ENCODE data around the gene PARG. TPM values are rescaled to one million over a fixed set of nuclear protein-coding genes. Genes with fewer than 3 reads are reported as not detected.
A peak's percentile ranks its signal among the peaks of the same experiment; 100 is the strongest.
"Not testable (repeated sequence)": the region's sequence is repeated elsewhere in the genome, so short reads cannot be mapped to it uniquely, and the experiment has no call there.

The PARG gene
- total RNA-seq (10 to 100 TPM; 12.4 to 16.9 TPM), polyA plus RNA-seq (1 to 10 TPM; 4.5 to 5.7 TPM)

GRCh38 chr10:49941447-49942338, at the start of gene PARG, which contains the start of gene TIMM23B:
Gene PARG (minus strand): TSS chr10:49942027. CDS start chr10:49941725, 302 bp downstream.
Gene TIMM23B (plus strand): TSS chr10:49942053. CDS start chr10:49942195, 142 bp downstream.
- not testable (repeated sequence) for H3K36me3 ChIP-seq (ENCODE audit: control insufficient read depth in 4 of 4, insufficient read depth in 3 of 4, low read depth in 1 of 4, low read length in 3 of 4); H3K9me3 ChIP-seq (ENCODE audit: control insufficient read depth in 4 of 4, low read length in 3 of 4); H3K27me3 ChIP-seq (ENCODE audit: control insufficient read depth in 4 of 4, insufficient read depth in 4 of 4, low read length in 3 of 4)
- peak; percentile 79 for DNase-seq (ENCODE audit: low spot score)
- Histone ChIP-seq H3K27ac (ENCODE audit: low read depth in 1 of 2, low read length in 2 of 2) (peak within 1 kb of the TSS; percentile 63 to 73), H3K4me3 (ENCODE audit: low read depth in 1 of 3, low read length in 3 of 3) (peak within 1 kb of the TSS; percentile 79 to 97 (median 91)), H3K9ac (ENCODE audit: low read depth in 1 of 2, low read length in 2 of 2) (peak within 1 kb of the TSS; percentile 90 to 91), H3K4me1 (ENCODE audit: control insufficient read depth in 4 of 4, insufficient read depth in 4 of 4, low read length in 3 of 4) (peaks cover 3 to 21% (median 12%) of the 10 kb centered on the region in 4 donors)
- peak; percentile 89 for TF ChIP-seq MAX (IDR thresholded peaks at IDR 0.05)
- TF ChIP-seq RAD21 (IDR thresholded peaks at IDR 0.05): peak in 1 of 2 donors; percentile 2
- TF ChIP-seq YY1 (IDR thresholded peaks at IDR 0.05): peak; percentile 65
- TF ChIP-seq GABPA (IDR thresholded peaks at IDR 0.05 in 1 of 2, conservative IDR thresholded peaks at IDR 0.05 in 1 of 2): peak; percentile 84 to 97
- TF ChIP-seq ZBTB33 (IDR thresholded peaks at IDR 0.05): peak; percentile 64
- TF ChIP-seq RXRA (IDR thresholded peaks at IDR 0.05): peak in 1 of 2 donors; percentile 13
- peak; percentile 70 for TF ChIP-seq REST (IDR thresholded peaks at IDR 0.05)
- WGBS: under 1% methylated on average over 81 of the region's 81 CpGs

GRCh38 chr10:49988376-49988775, 46.5 kb upstream of the PARG start, which contains the start of gene AGAP6:
Gene AGAP6 (plus strand): TSS chr10:49988406. CDS start chr10:49988716, 310 bp downstream.
- not testable (repeated sequence) for H3K27ac ChIP-seq (ENCODE audit: low read depth in 1 of 2, low read length in 2 of 2); H3K27me3 ChIP-seq (ENCODE audit: control insufficient read depth in 4 of 4, insufficient read depth in 4 of 4, low read length in 3 of 4); H3K36me3 ChIP-seq (ENCODE audit: control insufficient read depth in 4 of 4, insufficient read depth in 3 of 4, low read depth in 1 of 4, low read length in 3 of 4); H3K4me1 ChIP-seq (ENCODE audit: control insufficient read depth in 4 of 4, insufficient read depth in 4 of 4, low read length in 3 of 4); H3K9me3 ChIP-seq (ENCODE audit: control insufficient read depth in 4 of 4, low read length in 3 of 4); H3K4me3 ChIP-seq (ENCODE audit: low read depth in 1 of 3, low read length in 3 of 3); DNase-seq (ENCODE audit: low spot score); H3K9ac ChIP-seq (ENCODE audit: low read depth in 1 of 2, low read length in 2 of 2)
- 97% methylated on average over 16 of the region's 18 CpGs for WGBS

- H3K36me3 ChIP-seq (ENCODE audit: control insufficient read depth in 4 of 4, insufficient read depth in 3 of 4, low read depth in 1 of 4, low read length in 3 of 4); H3K27me3 ChIP-seq (ENCODE audit: control insufficient read depth in 4 of 4, insufficient read depth in 4 of 4, low read length in 3 of 4); H3K27ac ChIP-seq (ENCODE audit: low read depth in 1 of 2, low read length in 2 of 2); DNase-seq (ENCODE audit: low spot score); H3K9me3 ChIP-seq (ENCODE audit: control insufficient read depth in 4 of 4, low read length in 3 of 4); H3K4me1 ChIP-seq (ENCODE audit: control insufficient read depth in 4 of 4, insufficient read depth in 4 of 4, low read length in 3 of 4); H3K4me3 ChIP-seq (ENCODE audit: low read depth in 1 of 3, low read length in 3 of 3); H3K9ac ChIP-seq (ENCODE audit: low read depth in 1 of 2, low read length in 2 of 2): not testable (repeated sequence)
- WGBS: 88% methylated on average over 3 of the region's 3 CpGs
These were observed 45.4 kb upstream of the PARG start for GRCh38 chr10:49987207-49987606.

- H3K27me3 ChIP-seq (ENCODE audit: control insufficient read depth in 4 of 4, insufficient read depth in 4 of 4, low read length in 3 of 4); H3K9ac ChIP-seq (ENCODE audit: low read depth in 1 of 2, low read length in 2 of 2); H3K36me3 ChIP-seq (ENCODE audit: control insufficient read depth in 4 of 4, insufficient read depth in 3 of 4, low read depth in 1 of 4, low read length in 3 of 4); H3K4me1 ChIP-seq (ENCODE audit: control insufficient read depth in 4 of 4, insufficient read depth in 4 of 4, low read length in 3 of 4); H3K27ac ChIP-seq (ENCODE audit: low read depth in 1 of 2, low read length in 2 of 2); H3K9me3 ChIP-seq (ENCODE audit: control insufficient read depth in 4 of 4, low read length in 3 of 4); DNase-seq (ENCODE audit: low spot score); H3K4me3 ChIP-seq (ENCODE audit: low read depth in 1 of 3, low read length in 3 of 3): not testable (repeated sequence)
- 99% methylated on average over 3 of the region's 3 CpGs for WGBS
These were observed 35.9 kb upstream of the PARG start for GRCh38 chr10:49977756-49978155.

GRCh38 chr10:49972094-49972493, 30.3 kb upstream of the PARG start:
- not testable (repeated sequence) for H3K9ac ChIP-seq (ENCODE audit: low read depth in 1 of 2, low read length in 2 of 2); H3K9me3 ChIP-seq (ENCODE audit: control insufficient read depth in 4 of 4, low read length in 3 of 4); H3K27me3 ChIP-seq (ENCODE audit: control insufficient read depth in 4 of 4, insufficient read depth in 4 of 4, low read length in 3 of 4); H3K27ac ChIP-seq (ENCODE audit: low read depth in 1 of 2, low read length in 2 of 2); DNase-seq (ENCODE audit: low spot score); H3K4me3 ChIP-seq (ENCODE audit: low read depth in 1 of 3, low read length in 3 of 3); H3K4me1 ChIP-seq (ENCODE audit: control insufficient read depth in 4 of 4, insufficient read depth in 4 of 4, low read length in 3 of 4); H3K36me3 ChIP-seq (ENCODE audit: control insufficient read depth in 4 of 4, insufficient read depth in 3 of 4, low read depth in 1 of 4, low read length in 3 of 4)
- WGBS: 89% methylated on average over 3 of the region's 3 CpGs
